K562 treated with DMSO at 1 percent for 24 hours (cell line): ENCODE data around the gene FIBIN. TPM values are rescaled to one million over a fixed set of nuclear protein-coding genes. Genes with fewer than 3 reads are reported as not detected.

Experiments
- total RNA-seq: library from RNA; unstranded; fragments of 300-600 nt; gene quantifications from 2 replicates; pipeline ENCODE4 v1.2.3, GENCODE V29; 2022; ENCODE audit warnings: low read depth; ENCODE audit not compliant: insufficient read depth

FIBIN gene
- not detected in 2 replicates for total RNA-seq

GRCh38 chr11:26993965-26994457, at the start of gene FIBIN:
Gene FIBIN (plus strand): TSS chr11:26994112. CDS start chr11:26994527, 415 bp downstream.

GRCh38 chr11:27040302-27041115, 46.6 kb downstream of the FIBIN start, which contains the start of gene BBOX1:
Gene BBOX1 (plus strand): TSS chr11:27040815. CDS start chr11:27055431, 14,616 bp downstream.

Other genes starting within 250 kb of the FIBIN start
- gene BBOX1, start 46.7 kb downstream of the FIBIN start, total RNA-seq = not detected in 2 replicates